ENCODE results near the gene LYPD6B. TPM values are rescaled to one million over a fixed set of nuclear protein-coding genes. Genes with fewer than 3 reads are reported as not detected.

The LYPD6B gene
- total RNA-seq, 1 experiment from 2014 or later: 35.8 TPM

DNA sequence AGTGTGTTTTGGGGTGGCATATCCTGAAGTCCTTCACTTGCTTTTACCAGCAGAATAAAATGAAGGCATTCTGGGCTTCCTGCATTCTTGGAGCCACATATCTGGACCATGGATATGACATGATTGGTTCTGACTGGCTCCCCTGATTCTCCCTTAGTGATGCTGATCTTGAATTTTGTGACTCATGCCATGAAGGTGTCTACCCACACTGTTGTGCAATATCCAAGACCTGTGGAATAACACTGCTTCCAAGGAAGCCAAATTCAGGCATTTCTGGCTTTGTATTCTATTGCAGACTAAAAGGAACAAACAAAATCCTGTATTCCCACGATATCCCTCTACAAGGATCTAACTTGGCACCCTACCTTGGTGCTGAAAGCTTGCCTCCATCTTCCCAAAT, 125.8 kb downstream of the LYPD6B start:
- peaks cover 54% of the 10 kb centered on the region for H3K4me1 ChIP-seq
- no peaks in the 10 kb centered on the region for H3K9me3 Mint-ChIP-seq (ENCODE audit: unreplicated experiment)
- no peak for DNase-seq
- no peak overlapping the region for H3K4me3 ChIP-seq (ENCODE audit: low read depth, low read length)
- H3K4me1 Mint-ChIP-seq (ENCODE audit: low read depth, unreplicated experiment): peaks cover 44% of the 10 kb centered on the region
- no peak overlapping the region for H3K27ac Mint-ChIP-seq (ENCODE audit: unreplicated experiment)
- CTCF ChIA-PET: no interaction called here
- H3K4me3 Mint-ChIP-seq (ENCODE audit: unreplicated experiment): no peak overlapping the region
- peaks cover 10% of the 10 kb centered on the region for H3K36me3 Mint-ChIP-seq (ENCODE audit: insufficient read depth, unreplicated experiment)
- H3K9me3 ChIP-seq: peaks cover 6% of the 10 kb centered on the region; the same call in 1 of the 2 replicates
- TF ChIP-seq, protein P1, sequence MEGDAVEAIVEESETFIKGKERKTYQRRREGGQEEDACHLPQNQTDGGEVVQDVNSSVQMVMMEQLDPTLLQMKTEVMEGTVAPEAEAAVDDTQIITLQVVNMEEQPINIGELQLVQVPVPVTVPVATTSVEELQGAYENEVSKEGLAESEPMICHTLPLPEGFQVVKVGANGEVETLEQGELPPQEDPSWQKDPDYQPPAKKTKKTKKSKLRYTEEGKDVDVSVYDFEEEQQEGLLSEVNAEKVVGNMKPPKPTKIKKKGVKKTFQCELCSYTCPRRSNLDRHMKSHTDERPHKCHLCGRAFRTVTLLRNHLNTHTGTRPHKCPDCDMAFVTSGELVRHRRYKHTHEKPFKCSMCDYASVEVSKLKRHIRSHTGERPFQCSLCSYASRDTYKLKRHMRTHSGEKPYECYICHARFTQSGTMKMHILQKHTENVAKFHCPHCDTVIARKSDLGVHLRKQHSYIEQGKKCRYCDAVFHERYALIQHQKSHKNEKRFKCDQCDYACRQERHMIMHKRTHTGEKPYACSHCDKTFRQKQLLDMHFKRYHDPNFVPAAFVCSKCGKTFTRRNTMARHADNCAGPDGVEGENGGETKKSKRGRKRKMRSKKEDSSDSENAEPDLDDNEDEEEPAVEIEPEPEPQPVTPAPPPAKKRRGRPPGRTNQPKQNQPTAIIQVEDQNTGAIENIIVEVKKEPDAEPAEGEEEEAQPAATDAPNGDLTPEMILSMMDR (IDR thresholded peaks at IDR 0.05; ENCODE audit: insufficient read depth in 1 of 2, low read depth in 1 of 2, low read length in 1 of 2, severe bottlenecking in 1 of 2, unreplicated experiment in 1 of 2): no peak
- BruUV-seq (replicated peaks): no TSS peak
- intact Hi-C loops (cut with micrococcal nuclease; ENCODE audit: unreplicated experiment): loop anchor here (5.0 kb wide), 1 partner anchor 92 kb away; no protein-coding TSS in a partner anchor
- H3K36me3 ChIP-seq (ENCODE audit: control insufficient read depth, insufficient read depth, low read length): peaks cover 1% of the 10 kb centered on the region; the same call in 1 of the 2 replicates
- H3K27me3 Mint-ChIP-seq (ENCODE audit: insufficient read depth, unreplicated experiment): no peaks in the 10 kb centered on the region
- no peaks in the 10 kb centered on the region for H3K27me3 ChIP-seq (replicated peaks; ENCODE audit: control insufficient read depth, insufficient read depth, low read length)
- POLR2A ChIA-PET: interaction anchor here (0.5 kb wide), 1 partner anchor 408 kb away, joined by 4 read pairs; no protein-coding TSS in a partner anchor

GRCh38 chr2:149164827-149165226, 126.3 kb downstream of the LYPD6B start:
- H3K27ac Mint-ChIP-seq (ENCODE audit: unreplicated experiment): no peak overlapping the region

DNA sequence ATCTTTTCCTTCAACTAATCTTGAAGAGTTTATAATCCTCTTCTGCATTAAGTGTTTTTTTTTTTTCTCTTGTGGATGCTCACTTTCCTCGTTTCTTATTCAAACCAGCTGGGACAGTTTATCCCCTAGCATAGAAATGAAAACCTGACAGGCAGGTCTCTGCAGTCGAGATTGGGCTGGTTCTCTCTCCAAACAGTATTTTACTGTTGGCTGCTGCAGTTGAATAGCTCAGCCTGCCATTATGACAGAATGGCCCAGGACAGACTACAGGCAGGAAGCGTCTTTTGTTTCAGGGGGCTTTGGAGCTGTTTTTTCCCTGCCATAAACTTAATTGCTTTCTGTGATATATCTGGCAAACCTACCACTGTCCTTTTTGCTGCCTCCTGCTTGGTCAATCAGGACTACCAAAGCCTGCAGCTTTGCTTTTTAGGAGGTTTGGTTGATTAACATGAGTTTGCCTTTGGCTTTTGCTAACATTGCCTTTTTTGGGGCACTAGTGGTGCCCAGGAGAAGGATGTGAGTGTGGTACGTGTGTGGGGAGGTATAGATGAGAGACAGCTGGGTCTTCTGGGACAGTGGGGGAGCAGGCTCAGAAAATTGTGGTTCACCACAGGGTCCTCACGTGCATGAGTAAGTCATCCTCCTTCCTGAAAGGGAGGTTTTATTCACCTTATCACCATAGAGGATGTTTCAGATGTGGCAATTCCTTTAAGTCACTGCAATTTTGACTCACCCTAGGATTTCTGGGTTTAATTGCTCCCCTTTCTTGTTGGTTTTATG, 128.7 kb downstream of the LYPD6B start:
- no peaks in the 10 kb centered on the region for H3K27me3 Mint-ChIP-seq (ENCODE audit: insufficient read depth, unreplicated experiment)
- peaks cover 33% of the 10 kb centered on the region for H3K4me1 Mint-ChIP-seq (ENCODE audit: low read depth, unreplicated experiment)
- intact Hi-C loops (cut with micrococcal nuclease; ENCODE audit: unreplicated experiment): loop anchor here (5.0 kb wide), 2 partner anchors 55 to 145 kb away; no protein-coding TSS in a partner anchor
- DNase-seq: no peak
- no peak overlapping the region for H3K4me3 Mint-ChIP-seq (ENCODE audit: unreplicated experiment)
- Histone ChIP-seq H3K36me3 (ENCODE audit: control insufficient read depth, insufficient read depth, low read length) (peaks cover 1% of the 10 kb centered on the region; the same call in 1 of the 2 replicates), H3K4me3 (ENCODE audit: low read depth, low read length) (no peak overlapping the region), H3K27me3 (replicated peaks; ENCODE audit: control insufficient read depth, insufficient read depth, low read length) (no peaks in the 10 kb centered on the region), H3K4me1 (peaks cover 45% of the 10 kb centered on the region), H3K9me3 (peaks cover 10% of the 10 kb centered on the region)
- peaks cover 12% of the 10 kb centered on the region for H3K36me3 Mint-ChIP-seq (ENCODE audit: insufficient read depth, unreplicated experiment)
- POLR2A ChIA-PET: interaction anchor here (0.7 kb wide), 1 partner anchor 420 kb away, joined by 9 read pairs; no protein-coding TSS in a partner anchor
- H3K27ac Mint-ChIP-seq (ENCODE audit: unreplicated experiment): peak overlapping the region; percentile 25
- TF ChIP-seq, protein P1 (IDR thresholded peaks at IDR 0.05; ENCODE audit: insufficient read depth in 1 of 2, low read depth in 1 of 2, low read length in 1 of 2, severe bottlenecking in 1 of 2, unreplicated experiment in 1 of 2): no peak
- BruUV-seq (replicated peaks): no TSS peak
- CTCF ChIA-PET: no interaction called here
- peaks cover 10% of the 10 kb centered on the region for H3K9me3 Mint-ChIP-seq (ENCODE audit: unreplicated experiment)

More at GRCh38 chr2:149164827-149165226, 126.3 kb downstream of the LYPD6B start:
- intact Hi-C loops (cut with micrococcal nuclease; ENCODE audit: unreplicated experiment): loop anchor here (5.0 kb wide), 3 partner anchors 57 to 143 kb away; no protein-coding TSS in a partner anchor
- H3K27me3 ChIP-seq (replicated peaks; ENCODE audit: control insufficient read depth, insufficient read depth, low read length): no peaks in the 10 kb centered on the region
- ChIA-PET POLR2A (no interaction called here), CTCF (no interaction called here)
- H3K4me3 ChIP-seq (ENCODE audit: low read depth, low read length): no peak overlapping the region
- Mint-ChIP-seq H3K36me3 (ENCODE audit: insufficient read depth, unreplicated experiment) (peaks cover 12% of the 10 kb centered on the region), H3K4me3 (ENCODE audit: unreplicated experiment) (no peak overlapping the region), H3K27me3 (ENCODE audit: insufficient read depth, unreplicated experiment) (no peaks in the 10 kb centered on the region), H3K4me1 (ENCODE audit: low read depth, unreplicated experiment) (peaks cover 49% of the 10 kb centered on the region), H3K9me3 (ENCODE audit: unreplicated experiment) (no peaks in the 10 kb centered on the region)
- BruUV-seq (replicated peaks): no TSS peak
- H3K9me3 ChIP-seq: peaks cover 6% of the 10 kb centered on the region; the same call in 1 of the 2 replicates
- H3K36me3 ChIP-seq (ENCODE audit: control insufficient read depth, insufficient read depth, low read length): peaks cover 1% of the 10 kb centered on the region; the same call in 1 of the 2 replicates
- no peak for DNase-seq
- H3K4me1 ChIP-seq: peaks cover 58% of the 10 kb centered on the region
- TF ChIP-seq, protein P1 (IDR thresholded peaks at IDR 0.05; ENCODE audit: insufficient read depth in 1 of 2, low read depth in 1 of 2, low read length in 1 of 2, severe bottlenecking in 1 of 2, unreplicated experiment in 1 of 2): no peak

All from Caco-2 (cell line).